Measurements from ENCODE around the gene BET1L.

GRCh38 chr11:211741-212140, 4.5 kb upstream of the BET1L start:
- TF ChIP-seq CTCF (IDR thresholded peaks at IDR 0.05) (no peak), POLR2A (IDR thresholded peaks at IDR 0.05) (no peak)

Measured in lower leg skin (tissue), 3 donors.